ENCODE results near the gene ZNF398.
A peak's percentile ranks its signal among the peaks of the same experiment; 100 is the strongest.

The ZNF398 gene

GRCh38 chr7:149153346-149153745 lies 6.1 kb downstream of the ZNF398 start:
- DNase-seq: no peak

GRCh38 chr7:149154056-149154455 lies 6.8 kb downstream of the ZNF398 start:
- no peak for DNase-seq

- no peak for DNase-seq
Observed at GRCh38 chr7:149156898-149157297, 9.6 kb downstream of the ZNF398 start.

- peak; percentile 37 for DNase-seq
Observed at GRCh38 chr7:149161241-149161848, 14.1 kb downstream of the ZNF398 start.

GRCh38 chr7:149166142-149166541 lies 18.9 kb downstream of the ZNF398 start:
- DNase-seq: no peak

GRCh38 chr7:149166630-149167352 lies 19.5 kb downstream of the ZNF398 start:
- no peak for DNase-seq

- no peak for DNase-seq
Observed at GRCh38 chr7:149171892-149172533, 24.8 kb downstream of the ZNF398 start.

GRCh38 chr7:149172534-149172920 lies 25.3 kb downstream of the ZNF398 start:
- no peak for DNase-seq

GRCh38 chr7:149175150-149175549 lies 27.9 kb downstream of the ZNF398 start:
- DNase-seq: no peak

- DNase-seq: no peak
Observed at GRCh38 chr7:149179241-149179640, 32.0 kb downstream of the ZNF398 start.

- DNase-seq: no peak
Observed at GRCh38 chr7:149180722-149181449, 33.6 kb downstream of the ZNF398 start.

GRCh38 chr7:149181450-149181790 lies 34.2 kb downstream of the ZNF398 start:
- no peak for DNase-seq

- DNase-seq: no peak
Observed at GRCh38 chr7:149184274-149184673, 37.0 kb downstream of the ZNF398 start.

GRCh38 chr7:149188213-149188612 lies 41.0 kb downstream of the ZNF398 start:
- DNase-seq: no peak

GRCh38 chr7:149188637-149189259 lies 41.5 kb downstream of the ZNF398 start:
- no peak for DNase-seq

- DNase-seq: no peak
Observed at GRCh38 chr7:149191851-149192250, 44.6 kb downstream of the ZNF398 start.

- no peak for DNase-seq
Observed at GRCh38 chr7:149194799-149195179, 47.5 kb downstream of the ZNF398 start.

- DNase-seq: peak; percentile 83
Observed at GRCh38 chr7:149195180-149196150, 48.2 kb downstream of the ZNF398 start, which contains the start of gene ZNF282. Gene ZNF282, plus strand, starts transcription at chr7:149195546. Its CDS starts 44 bp downstream, at chr7:149195590.

- DNase-seq: no peak
Observed at GRCh38 chr7:149196151-149196704, 49.0 kb downstream of the ZNF398 start.

GRCh38 chr7:149196705-149197171 lies 49.5 kb downstream of the ZNF398 start:
- DNase-seq: peak; percentile 19

GRCh38 chr7:149197675-149198074 lies 50.4 kb downstream of the ZNF398 start:
- no peak for DNase-seq
